HL-60 (cell line): ENCODE measurements around the gene LAMC2.

Experiments
- DNase-seq, 2 experiments: peaks; one replicate each; pipeline ENCODE4 v3.0.0-alpha.2; 2010 to 2020; ENCODE audit warnings: low read depth in 1 of 2, low spot score in 1 of 2
- H3K27ac ChIP-seq: fragments of 250-450 bp; sonication (Bioruptor Pico); replicated peaks from 2 replicates; pipeline ENCODE4 v1.5.1; 2020; ENCODE audit warnings: mild to moderate bottlenecking, moderate library complexity
- H3K27me3 ChIP-seq: fragments of 250-450 bp; sonication (Bioruptor Pico); 2 replicates; pipeline ENCODE4 v1.5.1; 2021; ENCODE audit warnings: mild to moderate bottlenecking, moderate library complexity; ENCODE audit not compliant: insufficient read depth, poor library complexity, severe bottlenecking
- H3K4me3 ChIP-seq: replicated peaks from 2 replicates; pipeline ENCODE4 v1.5.1; 2011; ENCODE audit warnings: mild to moderate bottlenecking, control low read depth, low read length; ENCODE audit not compliant: insufficient read depth
- CTCF ChIP-seq: IDR thresholded peaks from one replicate; pipeline ENCODE4 v1.5.1; 2011; ENCODE audit warnings: low read length, control low read depth, inconsistent platforms; ENCODE audit not compliant: insufficient read depth
- GABPA ChIP-seq: IDR thresholded peaks from 2 replicates; pipeline ENCODE4 v1.6.1; 2012; ENCODE audit warnings: low read depth
- POLR2AphosphoS5 ChIP-seq: IDR thresholded peaks from 2 replicates; pipeline ENCODE4 v1.6.1; 2012; ENCODE audit warnings: low read depth
- REST ChIP-seq: IDR thresholded peaks from 2 replicates; pipeline ENCODE4 v1.6.1; 2012; ENCODE audit warnings: low read depth; ENCODE audit not compliant: insufficient replicate concordance
- SPI1 ChIP-seq: IDR thresholded peaks from 2 replicates; pipeline ENCODE4 v1.6.1; 2012; ENCODE audit warnings: low read depth, mild to moderate bottlenecking, borderline replicate concordance

Gene LAMC2

DNA sequence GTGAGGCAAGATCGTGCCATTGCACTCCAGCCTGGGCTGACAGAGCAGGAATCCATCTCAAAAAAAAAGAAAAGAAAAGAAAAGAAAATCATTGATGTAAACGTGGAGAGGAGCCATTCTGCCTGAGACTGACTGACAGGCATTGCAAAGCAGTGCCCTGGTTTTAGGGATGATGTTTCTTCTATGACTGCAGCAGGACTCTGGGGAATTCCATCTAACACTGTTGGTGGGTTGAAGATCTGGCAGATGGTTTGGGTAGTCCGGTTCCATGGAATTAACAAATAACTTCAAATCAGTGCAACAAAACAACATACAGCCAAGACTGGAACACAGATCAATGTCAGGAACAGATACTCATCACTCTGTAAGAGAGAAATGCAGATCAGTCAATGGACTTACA is 17.8 kb upstream of the LAMC2 start:
- no peak for DNase-seq
- H3K4me3 ChIP-seq, result no peak overlapping the region
- H3K27me3 ChIP-seq, result peaks cover 4% of the 10 kb centered on the region
- no peak for TF ChIP-seq POLR2AphosphoS5
- no peak for TF ChIP-seq GABPA
- TF ChIP-seq CTCF, result no peak
- TF ChIP-seq REST, result no peak
- TF ChIP-seq SPI1, result no peak
- H3K27ac ChIP-seq, result no peak overlapping the region

GRCh38 chr1:183173828-183174227 is 12.2 kb upstream of the LAMC2 start:
- DNase-seq, result no peak
- Histone ChIP-seq H3K27ac (no peak overlapping the region), H3K27me3 (peaks cover 9% of the 10 kb centered on the region), H3K4me3 (no peak overlapping the region)
- TF ChIP-seq GABPA, result no peak
- TF ChIP-seq SPI1, result no peak
- no peak for TF ChIP-seq POLR2AphosphoS5
- TF ChIP-seq REST, result no peak
- TF ChIP-seq CTCF, result no peak

GRCh38 chr1:183175631-183176030 is 10.4 kb upstream of the LAMC2 start:
- Histone ChIP-seq H3K27ac (no peak overlapping the region), H3K4me3 (no peak overlapping the region), H3K27me3 (peaks cover 9% of the 10 kb centered on the region)
- no peak for DNase-seq
- TF ChIP-seq REST (no peak), CTCF (no peak), SPI1 (no peak)
